ENCODE results near the gene SORCS1. TPM values are rescaled to one million over a fixed set of nuclear protein-coding genes. Genes with fewer than 3 reads are reported as not detected.

The SORCS1 gene
- total RNA-seq, 1 donor from 2014 or later = not detected

GRCh38 chr10:106746868-106747267 is 417.6 kb downstream of the SORCS1 start:
- no peak for DNase-seq (ENCODE audit: low read depth in 2 of 2)

GRCh38 chr10:106741006-106741530 is 423.4 kb downstream of the SORCS1 start:
- DNase-seq (ENCODE audit: low read depth in 2 of 2) = no peak

- no peak for DNase-seq (ENCODE audit: low read depth in 2 of 2)
Observed at GRCh38 chr10:106740071-106740470, 424.4 kb downstream of the SORCS1 start.

- DNase-seq (ENCODE audit: low read depth in 2 of 2) = no peak
Observed at GRCh38 chr10:106734220-106734619, 430.3 kb downstream of the SORCS1 start.

- DNase-seq (ENCODE audit: low read depth in 2 of 2) = no peak
Observed at GRCh38 chr10:106728232-106728631, 436.3 kb downstream of the SORCS1 start.

GRCh38 chr10:106727170-106727569 is 437.3 kb downstream of the SORCS1 start:
- DNase-seq (ENCODE audit: low read depth in 2 of 2) = no peak

- no peak for DNase-seq (ENCODE audit: low read depth in 2 of 2)
Observed at GRCh38 chr10:106722524-106722923, 442.0 kb downstream of the SORCS1 start.

GRCh38 chr10:106720683-106721082 is 443.8 kb downstream of the SORCS1 start:
- DNase-seq (ENCODE audit: low read depth in 2 of 2) = no peak

- no peak for DNase-seq (ENCODE audit: low read depth in 2 of 2)
Observed at GRCh38 chr10:106716381-106716780, 448.1 kb downstream of the SORCS1 start.

GRCh38 chr10:106714734-106715555 is 449.6 kb downstream of the SORCS1 start:
- no peak for DNase-seq (ENCODE audit: low read depth in 2 of 2)

GRCh38 chr10:106713846-106714245 is 450.7 kb downstream of the SORCS1 start:
- no peak for DNase-seq (ENCODE audit: low read depth in 2 of 2)

- DNase-seq (ENCODE audit: low read depth in 2 of 2) = no peak
Observed at GRCh38 chr10:106712988-106713387, 451.5 kb downstream of the SORCS1 start.

- peak; percentile 23 to 24 for DNase-seq (ENCODE audit: low read depth in 2 of 2)
Observed at GRCh38 chr10:106711313-106711906, 453.1 kb downstream of the SORCS1 start.

- DNase-seq (ENCODE audit: low read depth in 2 of 2) = no peak
Observed at GRCh38 chr10:106708506-106708905, 456.0 kb downstream of the SORCS1 start.

GRCh38 chr10:106707657-106708056 is 456.8 kb downstream of the SORCS1 start:
- DNase-seq (ENCODE audit: low read depth in 2 of 2) = no peak

- DNase-seq (ENCODE audit: low read depth in 2 of 2) = no peak
Observed at GRCh38 chr10:106706127-106706526, 458.4 kb downstream of the SORCS1 start.

- DNase-seq (ENCODE audit: low read depth in 2 of 2) = peak; percentile 53 to 72
Observed at GRCh38 chr10:106705681-106706100, 458.8 kb downstream of the SORCS1 start.

GRCh38 chr10:106696239-106696638 is 468.3 kb downstream of the SORCS1 start:
- DNase-seq (ENCODE audit: low read depth in 2 of 2) = no peak

- no peak for DNase-seq (ENCODE audit: low read depth in 2 of 2)
Observed at GRCh38 chr10:106694696-106695095, 469.8 kb downstream of the SORCS1 start.

- no peak for DNase-seq (ENCODE audit: low read depth in 2 of 2)
Observed at GRCh38 chr10:106682175-106682574, 482.3 kb downstream of the SORCS1 start.

- DNase-seq (ENCODE audit: low read depth in 2 of 2) = no peak
Observed at GRCh38 chr10:106680061-106680460, 484.4 kb downstream of the SORCS1 start.

- DNase-seq (ENCODE audit: low read depth in 2 of 2) = no peak
Observed at GRCh38 chr10:106679314-106679713, 485.2 kb downstream of the SORCS1 start.
